Measurements from ENCODE around the gene POLG2. TPM values are rescaled to one million over a fixed set of nuclear protein-coding genes. Genes with fewer than 3 reads are reported as not detected.

The POLG2 gene
- total RNA-seq, 4 donors from 2014 or later, result 1.4 to 12.6 (median 6.6) TPM

DNA sequence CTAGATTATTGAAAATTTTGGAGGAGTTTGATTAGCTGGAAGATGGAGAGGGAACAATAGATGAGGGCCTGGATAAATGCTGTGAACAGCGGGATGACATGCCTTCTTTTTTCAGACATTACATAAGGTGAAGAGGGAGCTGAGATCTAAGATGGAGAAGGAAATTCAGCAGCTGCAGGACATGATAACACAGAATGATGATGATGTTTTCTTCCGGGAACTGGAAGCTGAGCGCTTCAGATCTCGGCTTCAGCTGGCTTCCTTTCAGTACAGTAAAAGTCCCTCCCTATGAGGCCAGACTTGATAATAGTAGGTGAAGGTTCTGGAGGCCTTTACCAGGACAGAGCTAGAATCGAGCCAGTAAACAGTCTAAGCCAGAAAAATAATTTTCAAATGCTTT lies 40.6 kb upstream of the POLG2 start:
- Histone ChIP-seq H3K4me1 (no peaks in the 10 kb centered on the region), H3K27ac (no peak overlapping the region), H3K9me3 (no peaks in the 10 kb centered on the region), H3K4me3 (no peak overlapping the region), H3K27me3 (no peaks in the 10 kb centered on the region), H3K36me3 (peaks cover 2 to 100% of the 10 kb centered on the region in 2 donors)
- WGBS, 2 donors (ENCODE audit: low coverage in 1 of 2), result 61 to 71% methylated on average over 3 to 5 of the region's 5 CpGs
- no peak for ATAC-seq
- TF ChIP-seq, protein P1, sequence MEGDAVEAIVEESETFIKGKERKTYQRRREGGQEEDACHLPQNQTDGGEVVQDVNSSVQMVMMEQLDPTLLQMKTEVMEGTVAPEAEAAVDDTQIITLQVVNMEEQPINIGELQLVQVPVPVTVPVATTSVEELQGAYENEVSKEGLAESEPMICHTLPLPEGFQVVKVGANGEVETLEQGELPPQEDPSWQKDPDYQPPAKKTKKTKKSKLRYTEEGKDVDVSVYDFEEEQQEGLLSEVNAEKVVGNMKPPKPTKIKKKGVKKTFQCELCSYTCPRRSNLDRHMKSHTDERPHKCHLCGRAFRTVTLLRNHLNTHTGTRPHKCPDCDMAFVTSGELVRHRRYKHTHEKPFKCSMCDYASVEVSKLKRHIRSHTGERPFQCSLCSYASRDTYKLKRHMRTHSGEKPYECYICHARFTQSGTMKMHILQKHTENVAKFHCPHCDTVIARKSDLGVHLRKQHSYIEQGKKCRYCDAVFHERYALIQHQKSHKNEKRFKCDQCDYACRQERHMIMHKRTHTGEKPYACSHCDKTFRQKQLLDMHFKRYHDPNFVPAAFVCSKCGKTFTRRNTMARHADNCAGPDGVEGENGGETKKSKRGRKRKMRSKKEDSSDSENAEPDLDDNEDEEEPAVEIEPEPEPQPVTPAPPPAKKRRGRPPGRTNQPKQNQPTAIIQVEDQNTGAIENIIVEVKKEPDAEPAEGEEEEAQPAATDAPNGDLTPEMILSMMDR (IDR thresholded peaks at IDR 0.05), result no peak
- no peak for TF ChIP-seq EP300 (IDR thresholded peaks at IDR 0.05)
- no peak for TF ChIP-seq POLR2AphosphoS5 (IDR thresholded peaks at IDR 0.05)
- no peak for TF ChIP-seq POLR2A (IDR thresholded peaks at IDR 0.05)

DNA sequence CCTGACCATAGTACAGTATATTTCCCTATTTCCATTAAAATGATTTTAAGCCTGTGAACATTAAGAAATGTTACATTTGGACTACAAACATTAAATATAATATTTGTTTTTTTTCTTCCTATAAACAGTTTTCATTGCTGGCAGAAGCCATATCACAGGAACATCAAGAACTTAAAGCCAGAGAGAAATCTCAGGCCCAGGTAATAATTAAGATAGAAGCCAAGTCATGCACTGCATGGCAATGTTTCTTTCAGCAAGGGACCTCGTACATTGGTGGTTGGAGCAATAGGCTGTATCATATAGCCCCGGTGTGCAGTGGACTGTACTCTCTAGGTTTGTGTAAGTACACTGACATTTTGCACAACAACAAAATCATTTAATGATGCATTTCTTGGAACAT lies 40.1 kb upstream of the POLG2 start:
- no peak for ATAC-seq
- Histone ChIP-seq H3K36me3 (peaks cover 2 to 100% of the 10 kb centered on the region in 2 donors), H3K9me3 (no peaks in the 10 kb centered on the region), H3K27ac (no peak overlapping the region), H3K4me1 (peaks cover 0 to 5% (median 0%) of the 10 kb centered on the region in 3 donors), H3K4me3 (no peak overlapping the region), H3K27me3 (no peaks in the 10 kb centered on the region)
- TF ChIP-seq POLR2AphosphoS5 (IDR thresholded peaks at IDR 0.05) (no peak), POLR2A (IDR thresholded peaks at IDR 0.05) (no peak), EP300 (IDR thresholded peaks at IDR 0.05) (no peak)
- TF ChIP-seq, protein P1 (IDR thresholded peaks at IDR 0.05), result no peak
- 75 to 89% methylated on average over 2 of the region's 2 CpGs for WGBS, 2 donors (ENCODE audit: low coverage in 1 of 2)

GRCh38 chr17:64535357-64535756 lies 38.5 kb upstream of the POLG2 start:
- Histone ChIP-seq H3K4me3 (no peak overlapping the region), H3K4me1 (peaks cover 0 to 13% (median 0%) of the 10 kb centered on the region in 3 donors), H3K36me3 (peaks cover 6 to 100% of the 10 kb centered on the region in 2 donors), H3K27ac (no peak overlapping the region), H3K27me3 (no peaks in the 10 kb centered on the region), H3K9me3 (no peaks in the 10 kb centered on the region)
- no peak for ATAC-seq
- 48 to 68% methylated on average over 6 of the region's 6 CpGs for WGBS, 2 donors (ENCODE audit: low coverage in 1 of 2)
- TF ChIP-seq, protein P1 (IDR thresholded peaks at IDR 0.05), result no peak
- TF ChIP-seq EP300 (IDR thresholded peaks at IDR 0.05), result no peak
- no peak for TF ChIP-seq POLR2AphosphoS5 (IDR thresholded peaks at IDR 0.05)
- TF ChIP-seq POLR2A (IDR thresholded peaks at IDR 0.05), result no peak

DNA sequence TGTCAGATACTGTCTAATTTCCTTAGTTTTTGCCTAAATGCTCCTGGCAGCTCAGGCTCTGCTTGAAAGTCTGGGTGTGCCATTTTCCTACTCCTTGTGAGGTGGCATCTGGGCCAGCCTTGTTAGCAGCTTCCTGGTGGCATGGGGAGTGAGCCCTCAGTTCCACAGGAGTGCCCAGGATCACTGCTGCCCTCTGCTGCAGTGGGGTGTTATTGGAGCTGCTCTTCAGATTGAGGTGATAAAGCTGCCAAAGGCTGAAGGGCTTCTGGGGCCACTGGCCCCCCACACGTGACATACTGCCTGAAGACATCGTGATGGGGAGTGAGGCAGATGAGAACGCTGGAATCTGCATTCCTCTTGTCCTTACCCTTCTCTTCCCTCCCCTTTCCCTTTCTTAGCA lies 37.3 kb upstream of the POLG2 start:
- TF ChIP-seq POLR2A (IDR thresholded peaks at IDR 0.05) (no peak), EP300 (IDR thresholded peaks at IDR 0.05) (no peak), POLR2AphosphoS5 (IDR thresholded peaks at IDR 0.05) (no peak)
- TF ChIP-seq, protein P1 (IDR thresholded peaks at IDR 0.05), result no peak
- H3K36me3 ChIP-seq, result peaks cover 11 to 100% of the 10 kb centered on the region in 2 donors
- WGBS, 2 donors (ENCODE audit: low coverage in 1 of 2), result 100% methylated on average over 2 of the region's 3 CpGs; no CpG with 5 or more reads in 1 of the 2 donors

GRCh38 chr17:64533784-64534183 lies 36.9 kb upstream of the POLG2 start:
- Histone ChIP-seq H3K27me3 (no peaks in the 10 kb centered on the region), H3K4me3 (no peak overlapping the region), H3K9me3 (no peaks in the 10 kb centered on the region), H3K4me1 (peaks cover 0 to 13% (median 0%) of the 10 kb centered on the region in 3 donors), H3K36me3 (peaks cover 14 to 100% of the 10 kb centered on the region in 2 donors), H3K27ac (no peak overlapping the region)
- 75 to 83% methylated on average over 1 to 2 of the region's 2 CpGs for WGBS, 2 donors (ENCODE audit: low coverage in 1 of 2)
- TF ChIP-seq POLR2A (IDR thresholded peaks at IDR 0.05) (no peak), EP300 (IDR thresholded peaks at IDR 0.05) (no peak), POLR2AphosphoS5 (IDR thresholded peaks at IDR 0.05) (no peak)
- TF ChIP-seq, protein P1 (IDR thresholded peaks at IDR 0.05), result no peak
- no peak for ATAC-seq

More for the DNA sequence above, 37.3 kb upstream of the POLG2 start:
- no peaks in the 10 kb centered on the region for H3K27me3 ChIP-seq
- no peak overlapping the region for H3K4me3 ChIP-seq
- no peak for ATAC-seq
- no peak overlapping the region for H3K27ac ChIP-seq
- H3K9me3 ChIP-seq, result no peaks in the 10 kb centered on the region
- H3K4me1 ChIP-seq, result peaks cover 0 to 13% (median 0%) of the 10 kb centered on the region in 3 donors
